ENCODE results near the gene PAMR1.

- no peak for TF ChIP-seq CTCF (IDR thresholded peaks at IDR 0.05)
- TF ChIP-seq POLR2A (IDR thresholded peaks at IDR 0.05): no peak
These were observed 130.5 kb downstream of the PAMR1 start for GRCh38 chr11:35394941-35395340.
